H9 (cell line): ENCODE results near the gene RAB27B. TPM values are rescaled to one million over a fixed set of nuclear protein-coding genes. Genes with fewer than 3 reads are reported as not detected.

Source experiments
- DNase-seq: peaks from one replicate; pipeline ENCODE4 v3.0.0-alpha.2; 2017
- H2AFZ ChIP-seq: one replicate; pipeline ENCODE4 v1.6.1; 2013; ENCODE audit warnings: mild to moderate bottlenecking, low read length, control low read depth, moderate library complexity
- H2AK5ac ChIP-seq: 2 replicates; pipeline ENCODE4 v1.6.1; 2013; ENCODE audit warnings: low read length, control low read depth, mixed read lengths; ENCODE audit not compliant: insufficient read length
- H2BK120ac ChIP-seq: one replicate; pipeline ENCODE4 v1.6.1; 2013; ENCODE audit warnings: low read depth, mild to moderate bottlenecking, low read length, control low read depth, inconsistent platforms; ENCODE audit not compliant: poor library complexity, severe bottlenecking
- H2BK12ac ChIP-seq: 2 replicates; pipeline ENCODE4 v1.6.1; 2013; ENCODE audit warnings: low read length, control low read depth, mixed read lengths, low read depth; ENCODE audit not compliant: insufficient read length
- H2BK15ac ChIP-seq: 2 replicates; pipeline ENCODE4 v1.6.1; 2013; ENCODE audit warnings: low read depth, low read length, control low read depth
- H2BK20ac ChIP-seq: one replicate; pipeline ENCODE4 v1.6.1; 2013; ENCODE audit warnings: low read depth, mild to moderate bottlenecking, low read length, control low read depth, inconsistent platforms; ENCODE audit not compliant: poor library complexity, severe bottlenecking
- H2BK5ac ChIP-seq: 2 replicates; pipeline ENCODE4 v1.6.1; 2013; ENCODE audit warnings: low read length, control low read depth, mixed read lengths; ENCODE audit not compliant: insufficient read length
- H3K14ac ChIP-seq: 2 replicates; pipeline ENCODE4 v1.6.1; 2013; ENCODE audit warnings: low read length, control low read depth; ENCODE audit not compliant: insufficient read depth
- H3K18ac ChIP-seq: 2 replicates; pipeline ENCODE4 v1.6.1; 2013; ENCODE audit warnings: low read depth, mild to moderate bottlenecking, mixed read lengths, low read length, control low read depth; ENCODE audit not compliant: insufficient read length
- H3K23ac ChIP-seq: 2 replicates; pipeline ENCODE4 v1.6.1; 2013; ENCODE audit warnings: low read length, control low read depth, mixed read lengths, low read depth; ENCODE audit not compliant: insufficient read length
- H3K23me2 ChIP-seq: 2 replicates; pipeline ENCODE4 v1.6.1; 2013; ENCODE audit warnings: low read depth, mild to moderate bottlenecking, mixed read lengths, low read length, control low read depth; ENCODE audit not compliant: insufficient read length, poor library complexity, severe bottlenecking
- H3K27ac ChIP-seq: 2 replicates; pipeline ENCODE4 v1.5.1; 2013; ENCODE audit warnings: low read length, control low read depth, mixed read lengths, low read depth; ENCODE audit not compliant: insufficient read length
- H3K27me3 ChIP-seq: 2 replicates; pipeline ENCODE4 v1.6.1; 2013; ENCODE audit warnings: low read length, control low read depth, inconsistent platforms; ENCODE audit not compliant: insufficient read depth
- H3K4ac ChIP-seq: 2 replicates; pipeline ENCODE4 v1.6.1; 2013; ENCODE audit warnings: low read depth, mild to moderate bottlenecking, control low read depth, inconsistent platforms, low read length, moderate library complexity
- H3K4me1 ChIP-seq: 2 replicates; pipeline ENCODE4 v1.6.1; 2013; ENCODE audit warnings: low read length, control low read depth, inconsistent platforms; ENCODE audit not compliant: insufficient read depth
- H3K4me2 ChIP-seq: 2 replicates; pipeline ENCODE4 v1.6.1; 2013; ENCODE audit warnings: low read length, control low read depth, mixed read lengths; ENCODE audit not compliant: insufficient read length, insufficient read depth
- H3K56ac ChIP-seq: 2 replicates; pipeline ENCODE4 v1.6.1; 2013; ENCODE audit warnings: low read depth, mild to moderate bottlenecking, mixed read lengths, low read length, control low read depth; ENCODE audit not compliant: insufficient read length
- H3K79me1 ChIP-seq: 2 replicates; pipeline ENCODE4 v1.6.1; 2013; ENCODE audit warnings: low read depth, mild to moderate bottlenecking, moderate library complexity, low read length, control low read depth, inconsistent platforms; ENCODE audit not compliant: insufficient read depth, poor library complexity, severe bottlenecking
- H3K79me2 ChIP-seq: 2 replicates; pipeline ENCODE4 v1.6.1; 2013; ENCODE audit warnings: low read length, control low read depth, inconsistent platforms; ENCODE audit not compliant: insufficient read depth
- H3K9ac ChIP-seq: 2 replicates; pipeline ENCODE4 v1.6.1; 2013; ENCODE audit warnings: low read length, control low read depth, mixed read lengths; ENCODE audit not compliant: insufficient read length; ENCODE audit errors: extremely low read depth
- H3K9me3 ChIP-seq: one replicate; pipeline ENCODE4 v1.6.1; 2013; ENCODE audit warnings: low read depth, low read length, inconsistent platforms; ENCODE audit not compliant: control insufficient read depth
- H3T11ph ChIP-seq: one replicate; pipeline ENCODE4 v1.6.1; 2013; ENCODE audit warnings: mild to moderate bottlenecking, low read length, control low read depth, inconsistent platforms
- H4K20me1 ChIP-seq: one replicate; pipeline ENCODE4 v1.6.1; 2013; ENCODE audit not compliant: control insufficient read depth, insufficient read length, insufficient read depth
- H4K5ac ChIP-seq: 2 replicates; pipeline ENCODE4 v1.6.1; 2013; ENCODE audit warnings: low read depth, mild to moderate bottlenecking, mixed read lengths, low read length, control low read depth; ENCODE audit not compliant: insufficient read length
- H4K8ac ChIP-seq: replicated peaks from 2 replicates; pipeline ENCODE4 v1.6.1; 2013; ENCODE audit warnings: low read length, control low read depth, mixed read lengths, low read depth; ENCODE audit not compliant: insufficient read length
- H4K91ac ChIP-seq: 2 replicates; pipeline ENCODE4 v1.6.1; 2013; ENCODE audit warnings: low read depth, mild to moderate bottlenecking, moderate library complexity, mixed read lengths, low read length, control low read depth; ENCODE audit not compliant: insufficient read length
- H3K27ac Mint-ChIP-seq, 3 experiments: 2 replicates in 2 of 3; 3 replicates in 1 of 3; pipeline ENCODE4 v1.8.0; 2020 to 2021; ENCODE audit warnings: mixed read lengths in 3 of 3, mild to moderate bottlenecking in 1 of 3, moderate library complexity in 1 of 3
- H3K27me3 Mint-ChIP-seq: 2 replicates; pipeline ENCODE4 v1.8.0; 2021; ENCODE audit warnings: low read depth, mild to moderate bottlenecking, moderate library complexity, mixed read lengths
- H3K36me3 Mint-ChIP-seq, 3 experiments: 2 replicates in 2 of 3; 3 replicates in 1 of 3; pipeline ENCODE4 v1.8.0; 2020 to 2021; ENCODE audit warnings: low read depth in 3 of 3, mixed read lengths in 3 of 3; ENCODE audit not compliant: insufficient read depth in 1 of 3
- H3K4me1 Mint-ChIP-seq, 2 experiments: 2 replicates each; pipeline ENCODE4 v1.8.0; 2020; ENCODE audit warnings: mixed read lengths in 2 of 2
- H3K4me3 Mint-ChIP-seq, 2 experiments: 2 replicates in 1 of 2; 3 replicates in 1 of 2; pipeline ENCODE4 v1.8.0; 2020 to 2021; ENCODE audit warnings: mild to moderate bottlenecking in 2 of 2, mixed read lengths in 2 of 2, moderate library complexity in 1 of 2
- H3K9me3 Mint-ChIP-seq, 2 experiments: 2 replicates in 1 of 2; 3 replicates in 1 of 2; pipeline ENCODE4 v1.8.0; 2020; ENCODE audit warnings: mild to moderate bottlenecking in 2 of 2, mixed read lengths in 2 of 2, moderate library complexity in 1 of 2
- CTCF ChIP-seq: fragments of 200-600 bp; sonication (generic); conservative IDR thresholded peaks from 3 replicates; pipeline ENCODE4 v1.8.0; 2021; ENCODE audit warnings: antibody characterized with exemption, mild to moderate bottlenecking
- WGBS: extraction: QIAGEN DNeasy Blood & Tissue Kit; methylation state at CpG from one replicate; pipeline ENCODE4 v1.1.7; 2013; ENCODE audit warnings: missing lambda C conversion rate, low lambda C conversion rate, mixed read lengths; ENCODE audit not compliant: insufficient read length; ENCODE audit errors: extremely low coverage; 5-methylcytosine and 5-hydroxymethylcytosine counted together
- total RNA-seq: library from RNA; stranded (reverse); gene quantifications from 2 replicates; pipeline ENCODE4 v1.2.1, GENCODE V29; 2021

The RAB27B gene
- total RNA-seq, 1 experiment from 2014 or later, result 0.15 TPM

- no peak overlapping the region for H4K5ac ChIP-seq
These were observed 22.3 kb downstream of the RAB27B start for GRCh38 chr18:54850598-54850997.

More at GRCh38 chr18:54850598-54850997, 22.3 kb downstream of the RAB27B start:
- Histone ChIP-seq H3K27me3 (no peaks in the 10 kb centered on the region), H3K18ac (no peak overlapping the region), H2BK5ac (no peak overlapping the region), H3K23me2 (no peaks in the 10 kb centered on the region), H2BK120ac (no peak overlapping the region), H3K9me3 (no peaks in the 10 kb centered on the region), H2AK5ac (no peak overlapping the region), H2BK15ac (no peak overlapping the region), H2BK12ac (no peak overlapping the region), H3K56ac (no peak overlapping the region), H3K23ac (no peak overlapping the region), H3K79me2 (no peaks in the 10 kb centered on the region), H3K79me1 (no peaks in the 10 kb centered on the region), H4K8ac (no peak overlapping the region), H2AFZ (no peak overlapping the region), H3K4me1 (no peaks in the 10 kb centered on the region), H4K20me1 (no peaks in the 10 kb centered on the region), H2BK20ac (no peak overlapping the region), H3K14ac (no peak overlapping the region), H4K91ac (no peak overlapping the region), H3K9ac (no peak overlapping the region), H3K27ac (no peak overlapping the region), H3T11ph (no peak overlapping the region), H3K4me2 (no peak overlapping the region), H3K4ac (no peak overlapping the region)
- DNase-seq, result no peak
- Mint-ChIP-seq H3K27me3 (no peaks in the 10 kb centered on the region; the same call in 1 of the 2 replicates), H3K4me3 (no peak overlapping the region), H3K4me1 (no peaks in the 10 kb centered on the region), H3K9me3 (peaks cover 0 to 3% of the 10 kb centered on the region in 2 experiments; a peak in 1 of 5 replicates), H3K36me3 (no peaks in the 10 kb centered on the region), H3K27ac (no peak overlapping the region; a peak in 1 of 7 replicates)
- WGBS, result no CpG with 5 or more reads among the region's 3 CpGs
- no peak for TF ChIP-seq CTCF
